ENCODE data around the gene RABGAP1L. TPM values are rescaled to one million over a fixed set of nuclear protein-coding genes. Genes with fewer than 3 reads are reported as not detected.

Gene RABGAP1L
- total RNA-seq, 6 donors from 2014 or later, result 41.3 to 229 (median 85.3) TPM

GRCh38 chr1:174969977-174970376, 810.7 kb downstream of the RABGAP1L start:
- Histone ChIP-seq H3K9me3 (no peaks in the 10 kb centered on the region), H3K4me3 (no peak overlapping the region), H3K27me3 (no peaks in the 10 kb centered on the region), H3K27ac (peak overlapping the region in 3 of 4 donors; percentile 79 to 84 (median 80)), H3K36me3 (peaks cover 0 to 16% (median 0%) of the 10 kb centered on the region in 4 donors), H3K4me1 (peaks cover 50 to 65% (median 59%) of the 10 kb centered on the region in 4 donors)
- TF ChIP-seq POLR2AphosphoS5 (IDR thresholded peaks at IDR 0.05), result no peak
- no peak for TF ChIP-seq POLR2A (IDR thresholded peaks at IDR 0.05)
- TF ChIP-seq, protein P1, sequence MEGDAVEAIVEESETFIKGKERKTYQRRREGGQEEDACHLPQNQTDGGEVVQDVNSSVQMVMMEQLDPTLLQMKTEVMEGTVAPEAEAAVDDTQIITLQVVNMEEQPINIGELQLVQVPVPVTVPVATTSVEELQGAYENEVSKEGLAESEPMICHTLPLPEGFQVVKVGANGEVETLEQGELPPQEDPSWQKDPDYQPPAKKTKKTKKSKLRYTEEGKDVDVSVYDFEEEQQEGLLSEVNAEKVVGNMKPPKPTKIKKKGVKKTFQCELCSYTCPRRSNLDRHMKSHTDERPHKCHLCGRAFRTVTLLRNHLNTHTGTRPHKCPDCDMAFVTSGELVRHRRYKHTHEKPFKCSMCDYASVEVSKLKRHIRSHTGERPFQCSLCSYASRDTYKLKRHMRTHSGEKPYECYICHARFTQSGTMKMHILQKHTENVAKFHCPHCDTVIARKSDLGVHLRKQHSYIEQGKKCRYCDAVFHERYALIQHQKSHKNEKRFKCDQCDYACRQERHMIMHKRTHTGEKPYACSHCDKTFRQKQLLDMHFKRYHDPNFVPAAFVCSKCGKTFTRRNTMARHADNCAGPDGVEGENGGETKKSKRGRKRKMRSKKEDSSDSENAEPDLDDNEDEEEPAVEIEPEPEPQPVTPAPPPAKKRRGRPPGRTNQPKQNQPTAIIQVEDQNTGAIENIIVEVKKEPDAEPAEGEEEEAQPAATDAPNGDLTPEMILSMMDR (IDR thresholded peaks at IDR 0.05), result no peak
- TF ChIP-seq EP300 (IDR thresholded peaks at IDR 0.05), result no peak
- ATAC-seq (ENCODE audit: low FRiP score in 2 of 2), result no peak
- DNase-seq, result no peak
- 88 to 90% methylated on average over 1 of the region's 1 CpG for WGBS, 2 donors

GRCh38 chr1:174971466-174971865, 812.1 kb downstream of the RABGAP1L start:
- no peaks in the 10 kb centered on the region for H3K9me3 ChIP-seq
- peaks cover 0 to 19% (median 0%) of the 10 kb centered on the region in 4 donors for H3K36me3 ChIP-seq
- H3K27ac ChIP-seq, result peak overlapping the region; percentile 11 to 57 (median 55)
- ATAC-seq (ENCODE audit: low FRiP score in 2 of 2) (no peak), DNase-seq (peak in 1 of 2 donors; percentile 40)
- no peak overlapping the region for H3K4me3 ChIP-seq
- TF ChIP-seq POLR2A (IDR thresholded peaks at IDR 0.05), result no peak
- TF ChIP-seq, protein P1 (IDR thresholded peaks at IDR 0.05), result no peak
- no peak for TF ChIP-seq EP300 (IDR thresholded peaks at IDR 0.05)
- no peak for TF ChIP-seq POLR2AphosphoS5 (IDR thresholded peaks at IDR 0.05)
- no peaks in the 10 kb centered on the region for H3K27me3 ChIP-seq
- H3K4me1 ChIP-seq, result peaks cover 35 to 60% (median 45%) of the 10 kb centered on the region in 4 donors

DNA sequence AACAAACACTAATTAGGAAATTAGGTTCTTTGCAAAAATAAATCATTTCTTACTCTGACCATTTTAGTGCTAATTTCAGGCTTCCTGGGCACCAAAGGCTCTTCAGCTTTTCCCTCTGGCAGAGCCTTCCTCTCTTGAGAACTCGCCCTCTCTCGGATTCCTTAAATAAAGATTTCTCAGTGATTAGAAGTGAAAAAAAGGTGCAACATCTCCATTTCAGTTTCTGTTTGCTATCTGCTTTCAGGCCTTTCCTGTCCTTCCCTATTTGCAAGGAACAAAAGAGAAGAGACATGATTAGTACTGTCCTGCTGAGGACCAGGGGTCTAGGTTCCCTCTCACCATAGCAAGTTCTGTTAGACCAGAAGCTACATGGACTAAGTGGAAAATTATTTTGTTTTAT, 812.6 kb downstream of the RABGAP1L start:
- no peak for TF ChIP-seq EP300 (IDR thresholded peaks at IDR 0.05)
- no peak for TF ChIP-seq POLR2AphosphoS5 (IDR thresholded peaks at IDR 0.05)
- TF ChIP-seq, protein P1 (IDR thresholded peaks at IDR 0.05), result no peak
- TF ChIP-seq POLR2A (IDR thresholded peaks at IDR 0.05), result no peak
- ATAC-seq (ENCODE audit: low FRiP score in 2 of 2) (no peak), DNase-seq (no peak)
- Histone ChIP-seq H3K4me1 (peaks cover 31 to 57% (median 42%) of the 10 kb centered on the region in 4 donors), H3K9me3 (no peaks in the 10 kb centered on the region), H3K27me3 (no peaks in the 10 kb centered on the region), H3K4me3 (no peak overlapping the region), H3K36me3 (peaks cover 0 to 19% (median 0%) of the 10 kb centered on the region in 4 donors), H3K27ac (peak overlapping the region; percentile 11 to 57 (median 55))
- 26 to 27% methylated on average over 2 of the region's 2 CpGs for WGBS, 2 donors

DNA sequence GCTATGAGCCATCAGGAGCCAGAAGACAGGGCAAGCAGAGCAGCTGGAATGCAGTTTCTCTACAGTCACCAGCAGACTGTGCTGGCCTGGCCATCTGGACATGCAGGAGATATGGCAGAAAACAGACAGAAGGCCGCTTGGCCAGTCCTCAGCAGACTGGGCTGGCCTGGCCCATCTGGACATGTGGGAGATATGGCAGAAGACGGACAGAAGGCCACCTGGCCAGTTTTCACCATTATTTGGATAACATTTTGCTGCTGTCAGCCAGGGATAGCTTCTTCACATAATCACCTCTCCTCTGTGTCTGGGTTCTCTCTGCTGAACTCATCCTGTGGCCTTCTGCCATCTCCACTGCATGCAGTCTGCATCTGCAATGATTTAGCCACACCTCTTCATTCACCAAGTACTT, 815.4 kb downstream of the RABGAP1L start:
- WGBS, 2 donors, result 97% methylated on average over 2 of the region's 2 CpGs; no CpG with 5 or more reads in 1 of the 2 donors
- Histone ChIP-seq H3K4me3 (no peak overlapping the region), H3K9me3 (no peaks in the 10 kb centered on the region), H3K4me1 (peaks cover 11 to 32% (median 18%) of the 10 kb centered on the region in 4 donors), H3K27ac (no peak overlapping the region), H3K36me3 (peaks cover 7 to 22% (median 12%) of the 10 kb centered on the region in 4 donors), H3K27me3 (no peaks in the 10 kb centered on the region)
- ATAC-seq (ENCODE audit: low FRiP score in 2 of 2) (peak in 1 of 2 donors; percentile 80), DNase-seq (no peak)
- TF ChIP-seq POLR2A (IDR thresholded peaks at IDR 0.05), result no peak
- TF ChIP-seq, protein P1 (IDR thresholded peaks at IDR 0.05), result no peak
- TF ChIP-seq EP300 (IDR thresholded peaks at IDR 0.05), result no peak
- TF ChIP-seq POLR2AphosphoS5 (IDR thresholded peaks at IDR 0.05), result no peak

- WGBS, 2 donors, result 87 to 92% methylated on average over 1 of the region's 1 CpG
- no peak for ATAC-seq (ENCODE audit: low FRiP score in 2 of 2)
- H3K9me3 ChIP-seq, result no peaks in the 10 kb centered on the region
Observed at GRCh38 chr1:174975764-174976163, 816.4 kb downstream of the RABGAP1L start.

More at GRCh38 chr1:174975764-174976163, 816.4 kb downstream of the RABGAP1L start:
- H3K4me3 ChIP-seq, result no peak overlapping the region
- peak overlapping the region in 1 of 4 donors; percentile 28 for H3K27ac ChIP-seq
- TF ChIP-seq POLR2A (IDR thresholded peaks at IDR 0.05) (no peak), POLR2AphosphoS5 (IDR thresholded peaks at IDR 0.05) (no peak), EP300 (IDR thresholded peaks at IDR 0.05) (no peak)
- TF ChIP-seq, protein P1 (IDR thresholded peaks at IDR 0.05), result no peak
- H3K4me1 ChIP-seq, result peaks cover 7 to 26% (median 16%) of the 10 kb centered on the region in 4 donors
- DNase-seq, result no peak
- H3K27me3 ChIP-seq, result no peaks in the 10 kb centered on the region
- peaks cover 7 to 22% (median 16%) of the 10 kb centered on the region in 4 donors for H3K36me3 ChIP-seq
